ENCODE measurements around the gene GINS3.
"Not testable (repeated sequence)": the region's sequence is repeated elsewhere in the genome, so short reads cannot be mapped to it uniquely, and the experiment has no call there.

The GINS3 gene

DNA sequence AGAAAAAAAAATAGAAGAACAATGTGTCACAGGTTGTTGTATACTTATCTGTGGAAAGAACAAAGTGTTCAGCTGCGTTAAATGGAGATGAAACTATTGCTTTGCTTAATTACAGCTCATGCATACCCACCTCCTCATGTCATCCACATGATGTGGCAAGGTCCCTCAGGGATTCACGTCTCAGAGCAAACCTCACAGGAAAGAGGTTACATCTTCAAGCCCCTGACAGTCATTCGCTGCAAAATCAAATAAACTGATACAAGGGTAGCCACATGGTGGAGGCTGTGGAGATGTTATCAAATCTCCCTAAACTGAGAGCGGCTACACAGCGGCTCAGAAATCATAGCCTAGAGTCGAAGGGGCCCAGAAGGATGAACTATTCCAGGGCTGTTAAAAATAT is 21.1 kb downstream of the GINS3 start:
- no peaks in the 10 kb centered on the region for H3K9me3 Mint-ChIP-seq
- no peak for DNase-seq
- TF ChIP-seq, protein P1, sequence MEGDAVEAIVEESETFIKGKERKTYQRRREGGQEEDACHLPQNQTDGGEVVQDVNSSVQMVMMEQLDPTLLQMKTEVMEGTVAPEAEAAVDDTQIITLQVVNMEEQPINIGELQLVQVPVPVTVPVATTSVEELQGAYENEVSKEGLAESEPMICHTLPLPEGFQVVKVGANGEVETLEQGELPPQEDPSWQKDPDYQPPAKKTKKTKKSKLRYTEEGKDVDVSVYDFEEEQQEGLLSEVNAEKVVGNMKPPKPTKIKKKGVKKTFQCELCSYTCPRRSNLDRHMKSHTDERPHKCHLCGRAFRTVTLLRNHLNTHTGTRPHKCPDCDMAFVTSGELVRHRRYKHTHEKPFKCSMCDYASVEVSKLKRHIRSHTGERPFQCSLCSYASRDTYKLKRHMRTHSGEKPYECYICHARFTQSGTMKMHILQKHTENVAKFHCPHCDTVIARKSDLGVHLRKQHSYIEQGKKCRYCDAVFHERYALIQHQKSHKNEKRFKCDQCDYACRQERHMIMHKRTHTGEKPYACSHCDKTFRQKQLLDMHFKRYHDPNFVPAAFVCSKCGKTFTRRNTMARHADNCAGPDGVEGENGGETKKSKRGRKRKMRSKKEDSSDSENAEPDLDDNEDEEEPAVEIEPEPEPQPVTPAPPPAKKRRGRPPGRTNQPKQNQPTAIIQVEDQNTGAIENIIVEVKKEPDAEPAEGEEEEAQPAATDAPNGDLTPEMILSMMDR (IDR thresholded peaks at IDR 0.05): no peak
- H3K27me3 Mint-ChIP-seq (ENCODE audit: low read depth, poor library complexity): peaks cover 30% of the 10 kb centered on the region
- H3K27ac Mint-ChIP-seq: no peak overlapping the region
- peaks cover 16% of the 10 kb centered on the region for H3K4me1 Mint-ChIP-seq
- H3K36me3 Mint-ChIP-seq (ENCODE audit: low read depth): no peaks in the 10 kb centered on the region
- H3K4me3 Mint-ChIP-seq: no peak overlapping the region

DNA sequence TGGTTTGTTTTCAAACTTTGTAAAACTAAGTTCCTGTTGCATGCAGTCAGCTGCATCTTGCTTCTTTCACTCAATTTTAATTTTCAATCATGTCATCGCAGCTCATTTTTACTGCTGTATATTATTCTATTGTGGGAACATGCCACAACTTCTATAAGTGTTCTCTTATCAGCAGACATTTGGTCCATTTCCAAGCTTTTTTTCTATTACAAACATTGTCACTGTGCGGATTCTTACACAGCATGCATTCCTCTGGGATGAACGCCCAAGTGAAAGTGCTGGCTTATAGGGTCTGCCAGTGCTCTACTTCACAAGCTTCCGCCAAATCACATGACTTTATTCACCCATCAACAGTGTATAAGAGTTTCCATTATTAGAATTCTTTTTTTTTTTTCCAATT is 22.7 kb downstream of the GINS3 start:
- no peak for DNase-seq
- no peak overlapping the region for H3K4me3 Mint-ChIP-seq
- H3K27me3 Mint-ChIP-seq (ENCODE audit: low read depth, poor library complexity): peaks cover 30% of the 10 kb centered on the region
- H3K36me3 Mint-ChIP-seq (ENCODE audit: low read depth): no peaks in the 10 kb centered on the region
- no peaks in the 10 kb centered on the region for H3K9me3 Mint-ChIP-seq
- no peak overlapping the region for H3K27ac Mint-ChIP-seq
- H3K4me1 Mint-ChIP-seq: peaks cover 21% of the 10 kb centered on the region
- TF ChIP-seq, protein P1 (IDR thresholded peaks at IDR 0.05): no peak

DNA sequence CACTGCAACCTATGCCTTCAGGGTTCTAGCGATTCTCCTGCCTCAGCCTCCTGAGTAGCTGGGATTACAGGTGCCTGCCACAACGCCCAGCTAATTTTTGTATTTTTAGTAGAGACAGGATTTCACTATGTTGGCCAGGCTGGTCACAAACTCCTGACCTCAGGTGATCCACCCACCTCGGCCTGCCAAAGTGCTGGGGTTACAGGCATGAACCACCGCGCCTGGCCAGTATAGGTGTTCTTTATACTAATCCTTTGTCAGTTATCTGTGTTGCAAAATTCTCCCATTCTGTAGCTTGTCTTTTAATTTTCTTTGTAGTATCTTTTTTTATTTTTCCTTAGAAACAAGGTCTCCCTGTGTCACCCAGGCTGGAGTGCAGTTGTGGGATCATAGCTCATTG is 23.7 kb downstream of the GINS3 start:
- not testable (repeated sequence) for H3K36me3 Mint-ChIP-seq (ENCODE audit: low read depth); H3K9me3 Mint-ChIP-seq; H3K27ac Mint-ChIP-seq; H3K4me3 Mint-ChIP-seq; DNase-seq
- peaks cover 27% of the 10 kb centered on the region for H3K4me1 Mint-ChIP-seq
- peaks cover 27% of the 10 kb centered on the region for H3K27me3 Mint-ChIP-seq (ENCODE audit: low read depth, poor library complexity)

DNA sequence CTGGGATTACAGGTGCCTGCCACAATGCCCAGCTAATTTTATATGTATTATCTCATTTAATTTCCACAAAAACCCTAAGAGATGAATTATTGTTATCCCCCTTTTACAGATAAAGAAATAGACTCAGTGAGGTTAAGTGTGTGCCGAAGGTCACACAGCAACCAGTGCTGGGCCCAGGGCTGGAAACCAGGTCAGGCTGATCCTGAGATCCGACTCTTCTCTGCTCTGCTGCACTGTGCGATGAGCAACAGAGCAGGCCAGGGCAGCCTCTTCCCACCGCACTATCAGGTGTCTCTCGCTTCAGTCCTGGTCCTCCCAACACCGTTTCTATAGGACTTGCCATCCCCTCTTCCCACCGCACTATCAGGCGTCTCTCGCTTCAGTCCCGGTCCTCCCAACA is 24.8 kb downstream of the GINS3 start:
- no peaks in the 10 kb centered on the region for H3K36me3 Mint-ChIP-seq (ENCODE audit: low read depth)

DNA sequence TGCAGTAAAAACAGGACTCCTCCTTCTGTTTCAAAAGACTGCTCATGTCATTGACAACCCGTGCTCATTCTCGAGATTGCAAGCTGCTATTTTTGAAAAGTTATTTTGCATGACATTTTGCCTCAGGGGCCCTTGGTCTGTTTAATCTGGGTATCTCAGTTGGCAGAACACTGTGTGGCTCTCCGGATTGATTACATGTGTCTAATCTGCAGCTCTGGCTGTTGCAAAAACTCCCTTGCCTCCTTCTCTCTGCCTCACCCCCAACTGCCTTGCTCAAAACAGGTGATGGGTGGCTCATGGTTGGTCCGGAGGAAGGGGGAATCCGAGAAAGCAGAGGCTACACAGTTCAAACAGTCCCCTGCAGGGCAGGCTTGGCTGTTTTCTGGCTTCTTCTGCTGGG is 25.3 kb downstream of the GINS3 start:
- H3K4me3 Mint-ChIP-seq: no peak overlapping the region
- TF ChIP-seq, protein P1 (IDR thresholded peaks at IDR 0.05): no peak
- no peak overlapping the region for H3K27ac Mint-ChIP-seq
- H3K9me3 Mint-ChIP-seq: no peaks in the 10 kb centered on the region
- peaks cover 27% of the 10 kb centered on the region for H3K27me3 Mint-ChIP-seq (ENCODE audit: low read depth, poor library complexity)
- H3K36me3 Mint-ChIP-seq (ENCODE audit: low read depth): no peaks in the 10 kb centered on the region
- H3K4me1 Mint-ChIP-seq: peaks cover 33% of the 10 kb centered on the region
- DNase-seq: no peak

More for the DNA sequence above, 24.8 kb downstream of the GINS3 start:
- peaks cover 24% of the 10 kb centered on the region for H3K27me3 Mint-ChIP-seq (ENCODE audit: low read depth, poor library complexity)
- TF ChIP-seq, protein P1 (IDR thresholded peaks at IDR 0.05): no peak
- peaks cover 33% of the 10 kb centered on the region for H3K4me1 Mint-ChIP-seq
- no peak overlapping the region for H3K4me3 Mint-ChIP-seq
- H3K9me3 Mint-ChIP-seq: no peaks in the 10 kb centered on the region
- no peak for DNase-seq
- no peak overlapping the region for H3K27ac Mint-ChIP-seq

DNA sequence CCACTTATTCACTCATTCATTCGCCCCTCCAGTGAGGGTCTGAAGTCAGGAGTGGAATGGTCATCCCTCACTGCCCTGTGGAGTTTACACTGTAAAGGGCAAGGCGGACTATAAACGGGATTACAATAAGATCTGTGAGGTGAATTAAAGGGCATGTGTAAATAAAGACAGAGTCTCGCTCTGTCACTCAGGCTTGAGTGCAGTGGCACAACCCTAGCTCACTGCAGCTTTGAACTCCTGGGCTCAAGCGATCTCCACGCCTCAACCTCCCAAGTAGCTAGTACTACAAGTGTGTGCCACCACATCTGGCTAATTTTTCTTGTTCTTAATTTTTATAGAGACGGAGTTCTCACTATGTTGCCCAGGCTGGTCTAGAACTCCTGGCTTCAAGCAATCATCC is 25.8 kb downstream of the GINS3 start:
- H3K4me1 Mint-ChIP-seq: peaks cover 33% of the 10 kb centered on the region
- no peak for DNase-seq
- no peak overlapping the region for H3K4me3 Mint-ChIP-seq
- H3K27ac Mint-ChIP-seq: peak overlapping the region; percentile 39
- H3K36me3 Mint-ChIP-seq (ENCODE audit: low read depth): no peaks in the 10 kb centered on the region
- TF ChIP-seq, protein P1 (IDR thresholded peaks at IDR 0.05): no peak
- H3K9me3 Mint-ChIP-seq: no peaks in the 10 kb centered on the region
- H3K27me3 Mint-ChIP-seq (ENCODE audit: low read depth, poor library complexity): peaks cover 27% of the 10 kb centered on the region
